DND-41 (cell line): ENCODE data around the gene HDDC3.

Source experiments
- CTCF ChIP-seq: IDR thresholded peaks from 2 replicates; pipeline ENCODE4 v1.5.1; 2012; ENCODE audit warnings: borderline replicate concordance, low read length, moderate library complexity, mild to moderate bottlenecking; ENCODE audit not compliant: poor library complexity, severe bottlenecking; ENCODE audit errors: extremely low read depth
- EZH2 ChIP-seq: IDR thresholded peaks from 3 replicates; pipeline ENCODE4 v1.6.1; 2012; ENCODE audit warnings: borderline replicate concordance, low read depth, mild to moderate bottlenecking, moderate library complexity, low read length, inconsistent platforms; ENCODE audit not compliant: severe bottlenecking

GRCh38 chr15:90904746-90905145 is 27.6 kb downstream of the HDDC3 start:
- TF ChIP-seq CTCF: no peak
- TF ChIP-seq EZH2: no peak
